ENCODE data around the gene CHRNG. TPM values are rescaled to one million over a fixed set of nuclear protein-coding genes. Genes with fewer than 3 reads are reported as not detected.

The CHRNG gene
- total and polyA plus RNA-seq, 2 experiments from 2014 or later = 0.28 TPM; not detected in 1

GRCh38 chr2:232497348-232497747, 42.1 kb upstream of the CHRNG start:
- DNase-seq (ENCODE audit: low read depth in 1 of 2, low spot score in 1 of 2) = no peak
- H3K4me3 ChIP-seq = no peak overlapping the region
- no peak overlapping the region for H3K27ac ChIP-seq
- no peaks in the 10 kb centered on the region for H3K9me3 ChIP-seq (ENCODE audit: low read depth)
- no peak for TF ChIP-seq CTCF (IDR thresholded peaks at IDR 0.05; ENCODE audit: low read depth, low read length)
- peaks cover under 1% of the 10 kb centered on the region for H3K27me3 ChIP-seq
- peaks cover 10% of the 10 kb centered on the region for H3K4me1 ChIP-seq (ENCODE audit: low read depth)
- H3K36me3 ChIP-seq = no peaks in the 10 kb centered on the region

GRCh38 chr2:232498452-232498851, 41.0 kb upstream of the CHRNG start:
- Histone ChIP-seq H3K9me3 (ENCODE audit: low read depth) (no peaks in the 10 kb centered on the region), H3K27me3 (peaks cover 12% of the 10 kb centered on the region), H3K27ac (no peak overlapping the region), H3K4me3 (no peak overlapping the region), H3K36me3 (no peaks in the 10 kb centered on the region), H3K4me1 (ENCODE audit: low read depth) (peaks cover 13% of the 10 kb centered on the region)
- no peak for DNase-seq (ENCODE audit: low read depth in 1 of 2, low spot score in 1 of 2)
- TF ChIP-seq CTCF (IDR thresholded peaks at IDR 0.05; ENCODE audit: low read depth, low read length) = no peak

GRCh38 chr2:232501331-232501771, 38.1 kb upstream of the CHRNG start:
- Histone ChIP-seq H3K9me3 (ENCODE audit: low read depth) (no peaks in the 10 kb centered on the region), H3K4me1 (ENCODE audit: low read depth) (peaks cover 21% of the 10 kb centered on the region), H3K4me3 (no peak overlapping the region), H3K27me3 (peaks cover 36% of the 10 kb centered on the region), H3K36me3 (no peaks in the 10 kb centered on the region), H3K27ac (no peak overlapping the region)
- TF ChIP-seq CTCF (IDR thresholded peaks at IDR 0.05; ENCODE audit: low read depth, low read length) = no peak
- no peak for DNase-seq (ENCODE audit: low read depth in 1 of 2, low spot score in 1 of 2)

- Histone ChIP-seq H3K27me3 (peaks cover 36% of the 10 kb centered on the region), H3K9me3 (ENCODE audit: low read depth) (no peaks in the 10 kb centered on the region), H3K27ac (no peak overlapping the region), H3K36me3 (no peaks in the 10 kb centered on the region), H3K4me3 (no peak overlapping the region), H3K4me1 (ENCODE audit: low read depth) (peaks cover 21% of the 10 kb centered on the region)
- TF ChIP-seq CTCF (IDR thresholded peaks at IDR 0.05; ENCODE audit: low read depth, low read length) = no peak
- DNase-seq (ENCODE audit: low read depth in 1 of 2, low spot score in 1 of 2) = no peak
Measured at GRCh38 chr2:232501794-232502390, 37.6 kb upstream of the CHRNG start.

- Histone ChIP-seq H3K4me3 (peak overlapping the region; percentile 30), H3K9me3 (ENCODE audit: low read depth) (no peaks in the 10 kb centered on the region), H3K4me1 (ENCODE audit: low read depth) (peaks cover 21% of the 10 kb centered on the region), H3K27ac (no peak overlapping the region), H3K27me3 (peaks cover 36% of the 10 kb centered on the region), H3K36me3 (no peaks in the 10 kb centered on the region)
- TF ChIP-seq CTCF (IDR thresholded peaks at IDR 0.05; ENCODE audit: low read depth, low read length) = no peak
- no peak for DNase-seq (ENCODE audit: low read depth in 1 of 2, low spot score in 1 of 2)
Measured at GRCh38 chr2:232502511-232502910, 37.0 kb upstream of the CHRNG start.
